SK-N-SH treated with all-trans-retinoic acid at 6 μM for 48 hours (cell line): Measurements from ENCODE around the gene CHL1.

Experiments used
- OSR1 ChIP-seq: fragments of 250-450 bp; sonication (Bioruptor Pico); IDR thresholded peaks from 2 replicates; pipeline ENCODE4 v1.8.0; 2022; ENCODE audit warnings: moderate library complexity, mild to moderate bottlenecking, inconsistent platforms
- ZFP3 ChIP-seq: fragments of 250-450 bp; sonication (Bioruptor Pico); IDR thresholded peaks from 2 replicates; pipeline ENCODE4 v1.5.0; 2020; ENCODE audit warnings: mild to moderate bottlenecking, moderate library complexity
- ZNF565 ChIP-seq: fragments of 450-650 bp; formaldehyde crosslinking; conservative IDR thresholded peaks from 2 replicates; pipeline ENCODE4 v1.5.0; 2020; ENCODE audit warnings: low read depth, mild to moderate bottlenecking, moderate library complexity
- TF ChIP-seq, protein P1 (sequence below): fragments of 250-450 bp; sonication (Bioruptor Pico); IDR thresholded peaks from 2 replicates; pipeline ENCODE4 v1.8.0; 2020; ENCODE audit warnings: mild to moderate bottlenecking, moderate library complexity, borderline replicate concordance
- TF ChIP-seq, protein P2 (sequence below): fragments of 250-450 bp; sonication (Bioruptor Pico); IDR thresholded peaks from 2 replicates; pipeline ENCODE4 v1.5.1; 2020; ENCODE audit warnings: low read depth, mild to moderate bottlenecking, moderate library complexity

DNA sequence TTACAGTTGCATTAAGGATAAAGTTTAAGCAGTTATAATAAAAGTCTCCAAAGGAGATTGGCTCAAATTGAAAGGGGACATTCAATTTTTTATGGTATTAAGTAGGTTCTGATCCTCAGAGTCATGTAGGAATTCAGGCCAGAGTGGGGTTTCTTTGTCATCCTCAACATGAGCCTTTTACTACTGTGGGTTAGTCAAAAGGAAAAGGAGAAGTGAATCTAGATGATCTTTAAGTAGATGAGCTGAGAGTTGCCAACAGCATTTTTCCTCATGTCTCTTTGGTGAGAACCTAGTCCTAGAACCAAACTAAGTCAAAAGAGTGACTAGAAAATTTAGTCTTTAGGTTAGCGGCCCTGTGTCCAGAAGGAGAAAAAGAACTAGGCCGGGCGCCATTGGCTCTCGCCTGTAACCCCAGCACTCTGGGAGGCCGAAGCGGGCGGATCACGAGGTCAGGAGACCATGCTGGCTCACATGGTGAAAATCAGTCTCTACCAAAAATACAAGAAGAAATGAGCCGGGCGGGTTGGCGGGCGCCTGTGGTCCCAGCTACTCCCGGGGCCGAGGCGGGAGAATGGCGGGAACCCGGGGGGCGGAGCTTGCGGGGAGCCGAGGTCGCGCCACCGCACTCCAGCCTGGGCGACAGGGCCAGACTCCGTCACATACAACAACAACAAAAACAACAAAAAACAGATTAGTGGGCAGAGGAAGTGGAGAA lies 4.2 kb upstream of the CHL1 start:
- no peak for TF ChIP-seq ZFP3 (CRISPR knock-in tag)
- TF ChIP-seq, protein P1, sequence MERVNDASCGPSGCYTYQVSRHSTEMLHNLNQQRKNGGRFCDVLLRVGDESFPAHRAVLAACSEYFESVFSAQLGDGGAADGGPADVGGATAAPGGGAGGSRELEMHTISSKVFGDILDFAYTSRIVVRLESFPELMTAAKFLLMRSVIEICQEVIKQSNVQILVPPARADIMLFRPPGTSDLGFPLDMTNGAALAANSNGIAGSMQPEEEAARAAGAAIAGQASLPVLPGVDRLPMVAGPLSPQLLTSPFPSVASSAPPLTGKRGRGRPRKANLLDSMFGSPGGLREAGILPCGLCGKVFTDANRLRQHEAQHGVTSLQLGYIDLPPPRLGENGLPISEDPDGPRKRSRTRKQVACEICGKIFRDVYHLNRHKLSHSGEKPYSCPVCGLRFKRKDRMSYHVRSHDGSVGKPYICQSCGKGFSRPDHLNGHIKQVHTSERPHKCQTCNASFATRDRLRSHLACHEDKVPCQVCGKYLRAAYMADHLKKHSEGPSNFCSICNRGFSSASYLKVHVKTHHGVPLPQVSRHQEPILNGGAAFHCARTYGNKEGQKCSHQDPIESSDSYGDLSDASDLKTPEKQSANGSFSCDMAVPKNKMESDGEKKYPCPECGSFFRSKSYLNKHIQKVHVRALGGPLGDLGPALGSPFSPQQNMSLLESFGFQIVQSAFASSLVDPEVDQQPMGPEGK: no peak
- TF ChIP-seq ZNF565 (CRISPR knock-in tag): no peak
- TF ChIP-seq, protein P2, sequence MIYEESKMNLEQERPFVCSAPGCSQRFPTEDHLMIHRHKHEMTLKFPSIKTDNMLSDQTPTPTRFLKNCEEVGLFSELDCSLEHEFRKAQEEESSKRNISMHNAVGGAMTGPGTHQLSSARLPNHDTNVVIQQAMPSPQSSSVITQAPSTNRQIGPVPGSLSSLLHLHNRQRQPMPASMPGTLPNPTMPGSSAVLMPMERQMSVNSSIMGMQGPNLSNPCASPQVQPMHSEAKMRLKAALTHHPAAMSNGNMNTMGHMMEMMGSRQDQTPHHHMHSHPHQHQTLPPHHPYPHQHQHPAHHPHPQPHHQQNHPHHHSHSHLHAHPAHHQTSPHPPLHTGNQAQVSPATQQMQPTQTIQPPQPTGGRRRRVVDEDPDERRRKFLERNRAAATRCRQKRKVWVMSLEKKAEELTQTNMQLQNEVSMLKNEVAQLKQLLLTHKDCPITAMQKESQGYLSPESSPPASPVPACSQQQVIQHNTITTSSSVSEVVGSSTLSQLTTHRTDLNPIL (CRISPR knock-in tag): no peak
- TF ChIP-seq OSR1 (CRISPR knock-in tag): no peak
